ENCODE results near the gene CDH12.

- TF ChIP-seq CTCF (IDR thresholded peaks at IDR 0.05) (no peak), POLR2A (IDR thresholded peaks at IDR 0.05; ENCODE audit: low read depth) (no peak), EP300 (IDR thresholded peaks at IDR 0.05) (no peak), POLR2AphosphoS5 (IDR thresholded peaks at IDR 0.05) (no peak)
These were observed 347.3 kb downstream of the CDH12 start for GRCh38 chr5:22505891-22506290.
